Activated B cell treated with CpG ODN at 0.5 μM for 24 hours (primary cell): ENCODE results near the gene FGD3. TPM values are rescaled to one million over a fixed set of nuclear protein-coding genes. Genes with fewer than 3 reads are reported as not detected.

Experiments
- ATAC-seq: fragments of 200-7000 bp; cut with Tn5 transposase; one replicate; pipeline ENCODE4 v1.10.0; 2021; ENCODE audit warnings: low read depth, mild to moderate bottlenecking, moderate library complexity
- CTCF ChIA-PET: fragments of 350-600 bp; sonication (Branson Sonifier 250); formaldehyde crosslinking; loops from one replicate; lab custom pipeline; 2021; ENCODE audit warnings: antibody characterized with exemption; lab: Charles Lee
- POLR2A ChIA-PET: fragments of 350-600 bp; sonication (Branson Sonifier 250); formaldehyde crosslinking; loops from one replicate; lab custom pipeline; 2021; ENCODE audit warnings: antibody characterized with exemption; lab: Charles Lee
- DNase-seq: peaks from one replicate; pipeline ENCODE4 v3.0.0; 2022
- H3K27ac Mint-ChIP-seq: one replicate; pipeline ENCODE4 v1.8.0; 2020; ENCODE audit warnings: mixed read lengths
- H3K27me3 Mint-ChIP-seq: one replicate; pipeline ENCODE4 v1.8.0; 2021; ENCODE audit warnings: mixed read lengths
- H3K36me3 Mint-ChIP-seq: one replicate; pipeline ENCODE4 v1.8.0; 2021; ENCODE audit warnings: low read depth, mixed read lengths
- H3K4me1 Mint-ChIP-seq: one replicate; pipeline ENCODE4 v1.8.0; 2021; ENCODE audit warnings: mixed read lengths
- H3K4me3 Mint-ChIP-seq: one replicate; pipeline ENCODE4 v1.8.0; 2020; ENCODE audit warnings: mild to moderate bottlenecking, mixed read lengths
- H3K9me3 Mint-ChIP-seq: one replicate; pipeline ENCODE4 v1.8.0; 2020; ENCODE audit warnings: mixed read lengths
- intact Hi-C: fragments of 100-400 bp; cut with micrococcal nuclease; formaldehyde crosslinking; loops from one replicate; pipeline ENCODE4 v1.15.1; 2024
- total RNA-seq: library from RNA; stranded (reverse); gene quantifications from 2 replicates; pipeline ENCODE4 v1.2.3, GENCODE V29; 2022
- TF ChIP-seq, protein P1 (sequence below): fragments of 200-600 bp; IDR thresholded peaks from one replicate; pipeline ENCODE4 v1.8.0; 2022; ENCODE audit warnings: antibody characterized with exemption, mild to moderate bottlenecking

The FGD3 gene
- total RNA-seq, 1 donor from 2014 or later = 61.9 TPM

DNA sequence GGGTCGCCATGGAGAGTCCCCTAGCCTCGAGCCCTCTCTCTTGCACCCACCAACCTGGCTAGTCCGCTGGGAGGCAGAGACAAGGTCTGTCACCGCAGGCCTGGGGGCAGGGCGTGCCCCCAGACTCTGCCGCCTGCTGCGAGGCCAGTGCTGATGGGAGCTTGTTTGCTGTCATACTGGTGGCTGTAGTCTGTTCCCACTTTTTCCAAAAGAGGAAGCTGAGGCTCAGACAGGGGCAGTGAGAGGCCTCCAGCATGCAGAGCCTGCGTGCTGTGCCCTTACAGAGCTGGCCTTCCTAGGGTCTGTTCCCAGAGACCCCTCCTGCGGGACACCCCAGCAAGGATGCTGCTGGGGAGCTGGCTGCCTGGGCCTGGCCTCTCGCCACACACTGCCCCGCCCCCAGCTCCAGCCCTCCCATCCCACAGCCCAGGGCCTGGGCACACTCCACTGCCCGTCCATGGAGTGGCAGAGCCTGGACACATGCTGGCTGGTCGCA is 90.2 kb downstream of the FGD3 start:
- Mint-ChIP-seq H3K4me1 (peaks cover 38% of the 10 kb centered on the region), H3K9me3 (no peaks in the 10 kb centered on the region), H3K4me3 (no peak overlapping the region), H3K36me3 (peaks cover 32% of the 10 kb centered on the region), H3K27ac (no peak overlapping the region), H3K27me3 (no peaks in the 10 kb centered on the region)
- CTCF ChIA-PET = interaction anchor here (1.5 to 2.0 kb wide), 2 partner anchors 10 to 27 kb away, joined by 4 read pairs; no protein-coding TSS in a partner anchor
- intact Hi-C loops = no loop called here
- POLR2A ChIA-PET = interaction anchor here (0.6 to 2.0 kb wide), 3 partner anchors 9 to 58 kb away, joined by 3 to 8 read pairs (median 3); partner anchors contain the start of gene CARD19
- TF ChIP-seq, protein P1, sequence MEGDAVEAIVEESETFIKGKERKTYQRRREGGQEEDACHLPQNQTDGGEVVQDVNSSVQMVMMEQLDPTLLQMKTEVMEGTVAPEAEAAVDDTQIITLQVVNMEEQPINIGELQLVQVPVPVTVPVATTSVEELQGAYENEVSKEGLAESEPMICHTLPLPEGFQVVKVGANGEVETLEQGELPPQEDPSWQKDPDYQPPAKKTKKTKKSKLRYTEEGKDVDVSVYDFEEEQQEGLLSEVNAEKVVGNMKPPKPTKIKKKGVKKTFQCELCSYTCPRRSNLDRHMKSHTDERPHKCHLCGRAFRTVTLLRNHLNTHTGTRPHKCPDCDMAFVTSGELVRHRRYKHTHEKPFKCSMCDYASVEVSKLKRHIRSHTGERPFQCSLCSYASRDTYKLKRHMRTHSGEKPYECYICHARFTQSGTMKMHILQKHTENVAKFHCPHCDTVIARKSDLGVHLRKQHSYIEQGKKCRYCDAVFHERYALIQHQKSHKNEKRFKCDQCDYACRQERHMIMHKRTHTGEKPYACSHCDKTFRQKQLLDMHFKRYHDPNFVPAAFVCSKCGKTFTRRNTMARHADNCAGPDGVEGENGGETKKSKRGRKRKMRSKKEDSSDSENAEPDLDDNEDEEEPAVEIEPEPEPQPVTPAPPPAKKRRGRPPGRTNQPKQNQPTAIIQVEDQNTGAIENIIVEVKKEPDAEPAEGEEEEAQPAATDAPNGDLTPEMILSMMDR = no peak
- no peak for DNase-seq
- ATAC-seq = peak; percentile 22

DNA sequence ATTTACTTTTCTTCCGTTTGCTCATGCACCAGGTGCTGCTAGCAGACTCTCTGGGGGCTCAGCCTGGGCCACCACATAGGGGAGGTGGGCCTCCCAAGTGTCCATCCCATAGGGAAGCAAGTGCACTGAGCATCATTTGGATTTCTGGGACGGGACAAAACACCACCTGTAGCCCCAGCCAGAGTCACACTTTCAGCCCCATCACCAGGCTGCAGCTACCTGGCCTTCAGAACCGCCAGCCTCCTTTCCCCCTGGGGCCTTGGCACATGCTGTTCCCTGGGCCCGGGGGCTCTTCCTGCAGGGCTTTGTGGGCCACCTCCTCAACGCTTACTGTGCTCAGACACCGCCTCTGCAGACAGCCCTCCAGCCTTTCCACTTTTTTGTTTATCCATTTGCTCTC is 91.6 kb downstream of the FGD3 start:
- no peaks in the 10 kb centered on the region for H3K27me3 Mint-ChIP-seq
- H3K4me3 Mint-ChIP-seq = no peak overlapping the region
- H3K36me3 Mint-ChIP-seq = peaks cover 21% of the 10 kb centered on the region
- intact Hi-C loops = no loop called here
- DNase-seq (no peak), ATAC-seq (no peak)
- H3K27ac Mint-ChIP-seq = peak overlapping the region; percentile 5
- TF ChIP-seq, protein P1 = no peak
- H3K9me3 Mint-ChIP-seq = no peaks in the 10 kb centered on the region
- ChIA-PET POLR2A (no interaction called here), CTCF (no interaction called here)
- peaks cover 40% of the 10 kb centered on the region for H3K4me1 Mint-ChIP-seq

DNA sequence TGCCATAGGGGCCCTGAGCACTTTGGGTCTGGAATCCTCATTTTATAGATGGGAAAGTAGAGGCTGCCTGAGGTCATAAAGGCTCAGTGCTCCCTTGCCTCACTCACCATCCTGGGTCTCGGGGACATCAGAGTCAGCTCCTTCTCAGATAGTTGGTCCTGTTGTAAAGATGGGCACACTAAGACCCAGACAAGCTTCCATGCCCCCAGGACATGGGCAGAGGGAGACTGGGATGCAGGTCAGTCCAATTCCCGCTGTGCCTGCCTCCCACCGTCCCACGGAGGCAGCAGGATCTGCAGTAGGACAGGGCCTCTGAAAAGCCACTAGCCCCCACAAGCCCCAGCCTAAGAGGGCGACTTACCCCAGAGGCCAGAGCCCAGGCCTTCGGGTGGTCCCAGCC is 92.1 kb downstream of the FGD3 start:
- ChIA-PET POLR2A (no interaction called here), CTCF (no interaction called here)
- H3K4me1 Mint-ChIP-seq = peaks cover 41% of the 10 kb centered on the region

DNA sequence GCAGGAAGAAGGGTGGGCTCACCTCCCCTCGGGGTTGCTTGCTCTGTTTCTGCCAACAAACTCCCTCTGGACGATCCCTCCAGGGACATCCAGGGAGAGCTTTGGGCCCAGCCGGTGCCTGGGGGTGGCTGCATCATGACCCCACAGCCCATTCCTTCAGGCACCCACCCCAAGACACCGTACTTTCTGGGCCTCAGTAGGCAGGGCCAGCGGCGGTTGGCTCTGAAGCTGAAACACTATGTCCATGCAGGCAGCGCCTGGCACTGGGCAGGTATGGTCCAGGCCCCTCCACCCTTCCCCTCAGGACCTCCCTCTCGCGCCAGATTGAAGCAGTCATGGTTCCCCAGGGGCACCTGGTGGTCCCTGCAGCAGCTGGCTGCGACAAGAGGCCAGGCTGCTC is 92.7 kb downstream of the FGD3 start:
- Mint-ChIP-seq H3K4me1 (peaks cover 41% of the 10 kb centered on the region), H3K4me3 (no peak overlapping the region)

More for the DNA sequence above, 92.1 kb downstream of the FGD3 start:
- no peak for ATAC-seq
- no peak overlapping the region for H3K4me3 Mint-ChIP-seq
- no peaks in the 10 kb centered on the region for H3K27me3 Mint-ChIP-seq
- H3K9me3 Mint-ChIP-seq = no peaks in the 10 kb centered on the region
- intact Hi-C loops = no loop called here
- H3K36me3 Mint-ChIP-seq = peaks cover 16% of the 10 kb centered on the region
- no peak overlapping the region for H3K27ac Mint-ChIP-seq
- DNase-seq = no peak
- TF ChIP-seq, protein P1 = no peak

DNA sequence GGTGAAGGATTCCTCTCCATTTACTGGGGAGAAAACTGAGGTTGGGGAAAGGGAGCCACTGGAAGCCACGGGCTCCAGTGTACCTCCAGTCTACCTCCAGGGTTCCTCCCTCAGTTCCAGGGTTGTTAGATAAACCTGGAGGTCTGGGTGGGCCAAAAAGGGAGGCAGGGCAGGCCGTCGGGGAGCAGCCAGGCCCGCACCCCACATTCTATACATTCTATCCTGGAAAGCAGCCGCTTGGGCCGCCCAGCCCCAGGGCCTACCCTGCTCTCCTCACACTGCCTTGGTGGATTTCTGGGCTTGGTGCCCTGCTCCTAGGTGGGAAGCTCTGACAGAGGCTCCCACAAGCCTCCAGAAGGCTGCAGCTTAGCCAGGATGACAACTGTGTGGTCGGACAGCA is 93.1 kb downstream of the FGD3 start:
- no peak for ATAC-seq
- CTCF ChIA-PET = no interaction called here
- Mint-ChIP-seq H3K4me3 (no peak overlapping the region), H3K9me3 (no peaks in the 10 kb centered on the region), H3K36me3 (peaks cover 13% of the 10 kb centered on the region), H3K4me1 (peaks cover 41% of the 10 kb centered on the region), H3K27ac (no peak overlapping the region), H3K27me3 (no peaks in the 10 kb centered on the region)
- TF ChIP-seq, protein P1 = no peak
- DNase-seq = no peak
- POLR2A ChIA-PET = interaction anchor here (0.6 to 1.4 kb wide), 2 partner anchors 12 to 73 kb away, joined by 4 to 7 read pairs; no protein-coding TSS in a partner anchor
- intact Hi-C loops = loop anchor here (5.0 kb wide), 1 partner anchor 38 kb away; no protein-coding TSS in a partner anchor

More for the DNA sequence above, 92.7 kb downstream of the FGD3 start:
- DNase-seq = no peak
- no peaks in the 10 kb centered on the region for H3K9me3 Mint-ChIP-seq
- TF ChIP-seq, protein P1 = no peak
- peak overlapping the region; percentile 30 for H3K27ac Mint-ChIP-seq
- H3K36me3 Mint-ChIP-seq = peaks cover 16% of the 10 kb centered on the region
- intact Hi-C loops = loop anchor here (5.0 kb wide), 1 partner anchor 38 kb away; no protein-coding TSS in a partner anchor
- no peak for ATAC-seq
- CTCF ChIA-PET = no interaction called here
- H3K27me3 Mint-ChIP-seq = no peaks in the 10 kb centered on the region
- POLR2A ChIA-PET = interaction anchor here (0.6 to 1.4 kb wide), 2 partner anchors 12 to 73 kb away, joined by 4 to 7 read pairs; no protein-coding TSS in a partner anchor
